DOHH2 (cell line): ENCODE measurements around the gene STN1.

Experiments used
- EZH2phosphoT487 ChIP-seq: fragments of 200-600 bp; sonication (generic); IDR thresholded peaks from 2 replicates; pipeline ENCODE4 v1.6.1; 2017; ENCODE audit warnings: borderline replicate concordance, mild to moderate bottlenecking, antibody characterized with exemption, low read length, moderate library complexity, mixed read lengths
- TF ChIP-seq, protein P1 (sequence below): fragments of 200-600 bp; sonication (generic); IDR thresholded peaks from one replicate; pipeline ENCODE4 v1.5.1; 2014; ENCODE audit warnings: antibody characterized with exemption, mild to moderate bottlenecking, low read depth, low read length; ENCODE audit not compliant: poor library complexity, severe bottlenecking

GRCh38 chr10:103966671-103967447 is 48.9 kb upstream of the STN1 start, which contains the start of gene SLK:
- TF ChIP-seq, protein P1, sequence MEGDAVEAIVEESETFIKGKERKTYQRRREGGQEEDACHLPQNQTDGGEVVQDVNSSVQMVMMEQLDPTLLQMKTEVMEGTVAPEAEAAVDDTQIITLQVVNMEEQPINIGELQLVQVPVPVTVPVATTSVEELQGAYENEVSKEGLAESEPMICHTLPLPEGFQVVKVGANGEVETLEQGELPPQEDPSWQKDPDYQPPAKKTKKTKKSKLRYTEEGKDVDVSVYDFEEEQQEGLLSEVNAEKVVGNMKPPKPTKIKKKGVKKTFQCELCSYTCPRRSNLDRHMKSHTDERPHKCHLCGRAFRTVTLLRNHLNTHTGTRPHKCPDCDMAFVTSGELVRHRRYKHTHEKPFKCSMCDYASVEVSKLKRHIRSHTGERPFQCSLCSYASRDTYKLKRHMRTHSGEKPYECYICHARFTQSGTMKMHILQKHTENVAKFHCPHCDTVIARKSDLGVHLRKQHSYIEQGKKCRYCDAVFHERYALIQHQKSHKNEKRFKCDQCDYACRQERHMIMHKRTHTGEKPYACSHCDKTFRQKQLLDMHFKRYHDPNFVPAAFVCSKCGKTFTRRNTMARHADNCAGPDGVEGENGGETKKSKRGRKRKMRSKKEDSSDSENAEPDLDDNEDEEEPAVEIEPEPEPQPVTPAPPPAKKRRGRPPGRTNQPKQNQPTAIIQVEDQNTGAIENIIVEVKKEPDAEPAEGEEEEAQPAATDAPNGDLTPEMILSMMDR, result no peak
- TF ChIP-seq EZH2phosphoT487, result no peak
